Neural crest cell (in vitro differentiated cells): ENCODE measurements around the gene ATRNL1. TPM values are rescaled to one million over a fixed set of nuclear protein-coding genes. Genes with fewer than 3 reads are reported as not detected.
A peak's percentile ranks its signal among the peaks of the same experiment; 100 is the strongest.

Experiments
- DNase-seq: peaks from one replicate; pipeline ENCODE4 v3.0.0; 2021; ENCODE audit warnings: low read depth, mixed read lengths, low spot score
- H3K27ac Mint-ChIP-seq: one replicate; pipeline ENCODE4 v1.8.0; 2021; ENCODE audit warnings: mild to moderate bottlenecking, mixed read lengths; ENCODE audit not compliant: unreplicated experiment
- H3K27me3 Mint-ChIP-seq: 2 replicates; pipeline ENCODE4 v1.8.0; 2021; ENCODE audit warnings: low read depth, mild to moderate bottlenecking, mixed read lengths
- H3K36me3 Mint-ChIP-seq: 2 replicates; pipeline ENCODE4 v1.8.0; 2021; ENCODE audit warnings: low read depth, mild to moderate bottlenecking, mixed read lengths
- H3K4me1 Mint-ChIP-seq: 2 replicates; pipeline ENCODE4 v1.8.0; 2021; ENCODE audit warnings: mixed read lengths
- H3K4me3 Mint-ChIP-seq: one replicate; pipeline ENCODE4 v1.8.0; 2021; ENCODE audit warnings: mild to moderate bottlenecking, mixed read lengths
- H3K9me3 Mint-ChIP-seq: 2 replicates; pipeline ENCODE4 v1.8.0; 2021; ENCODE audit warnings: mixed read lengths
- CTCF ChIP-seq: fragments of 200-600 bp; sonication (generic); conservative IDR thresholded peaks from 2 replicates; pipeline ENCODE4 v1.5.0; 2021; ENCODE audit warnings: antibody characterized with exemption, mild to moderate bottlenecking
- total RNA-seq: library from RNA; stranded (reverse); gene quantifications from 2 replicates; pipeline ENCODE4 v1.2.1, GENCODE V29; 2021

Gene ATRNL1
- total RNA-seq, 1 donor from 2014 or later: 46.9 TPM

GRCh38 chr10:115974816-115975430, 881.8 kb downstream of the ATRNL1 start:
- H3K27me3 Mint-ChIP-seq: no peaks in the 10 kb centered on the region
- DNase-seq: no peak

GRCh38 chr10:115975506-115975905, 882.3 kb downstream of the ATRNL1 start:
- no peaks in the 10 kb centered on the region for H3K4me1 Mint-ChIP-seq
- H3K36me3 Mint-ChIP-seq: no peaks in the 10 kb centered on the region
- H3K27me3 Mint-ChIP-seq: no peaks in the 10 kb centered on the region
- TF ChIP-seq CTCF: no peak
- H3K4me3 Mint-ChIP-seq: no peak overlapping the region
- no peak for DNase-seq
- no peak overlapping the region for H3K27ac Mint-ChIP-seq
- H3K9me3 Mint-ChIP-seq: peaks cover 3% of the 10 kb centered on the region

More at GRCh38 chr10:115974816-115975430, 881.8 kb downstream of the ATRNL1 start:
- H3K27ac Mint-ChIP-seq: no peak overlapping the region
- no peak overlapping the region for H3K4me3 Mint-ChIP-seq
- H3K36me3 Mint-ChIP-seq: no peaks in the 10 kb centered on the region
- peaks cover 3% of the 10 kb centered on the region for H3K9me3 Mint-ChIP-seq
- TF ChIP-seq CTCF: no peak
- H3K4me1 Mint-ChIP-seq: no peaks in the 10 kb centered on the region

GRCh38 chr10:115976342-115976741, 883.2 kb downstream of the ATRNL1 start:
- Mint-ChIP-seq H3K9me3 (peaks cover 3% of the 10 kb centered on the region), H3K36me3 (no peaks in the 10 kb centered on the region), H3K4me3 (no peak overlapping the region), H3K27ac (no peak overlapping the region), H3K27me3 (no peaks in the 10 kb centered on the region), H3K4me1 (peaks cover 5% of the 10 kb centered on the region)
- no peak for DNase-seq
- no peak for TF ChIP-seq CTCF

- TF ChIP-seq CTCF: no peak
- Mint-ChIP-seq H3K9me3 (peaks cover 3% of the 10 kb centered on the region), H3K4me3 (no peak overlapping the region), H3K4me1 (peaks cover 5% of the 10 kb centered on the region), H3K27ac (peak overlapping the region; percentile 22), H3K36me3 (no peaks in the 10 kb centered on the region), H3K27me3 (no peaks in the 10 kb centered on the region)
- no peak for DNase-seq
These were observed 884.7 kb downstream of the ATRNL1 start for GRCh38 chr10:115977855-115978254.

GRCh38 chr10:115979576-115979975, 886.4 kb downstream of the ATRNL1 start:
- no peak for TF ChIP-seq CTCF
- DNase-seq: no peak
- Mint-ChIP-seq H3K36me3 (no peaks in the 10 kb centered on the region), H3K4me3 (no peak overlapping the region), H3K4me1 (peaks cover 5% of the 10 kb centered on the region), H3K9me3 (peaks cover 3% of the 10 kb centered on the region), H3K27me3 (no peaks in the 10 kb centered on the region), H3K27ac (no peak overlapping the region)
